HL-60 (cell line): ENCODE results near the gene HIVEP1.
"Not testable (repeated sequence)": the region's sequence is repeated elsewhere in the genome, so short reads cannot be mapped to it uniquely, and the experiment has no call there.

Source experiments
- DNase-seq, 2 experiments: peaks; one replicate each; pipeline ENCODE4 v3.0.0-alpha.2; 2010 to 2020; ENCODE audit warnings: low read depth in 1 of 2, low spot score in 1 of 2
- H3K27ac ChIP-seq: fragments of 250-450 bp; sonication (Bioruptor Pico); replicated peaks from 2 replicates; pipeline ENCODE4 v1.5.1; 2020; ENCODE audit warnings: mild to moderate bottlenecking, moderate library complexity
- H3K27me3 ChIP-seq: fragments of 250-450 bp; sonication (Bioruptor Pico); 2 replicates; pipeline ENCODE4 v1.5.1; 2021; ENCODE audit warnings: mild to moderate bottlenecking, moderate library complexity; ENCODE audit not compliant: insufficient read depth, poor library complexity, severe bottlenecking
- H3K4me3 ChIP-seq: replicated peaks from 2 replicates; pipeline ENCODE4 v1.5.1; 2011; ENCODE audit warnings: mild to moderate bottlenecking, control low read depth, low read length; ENCODE audit not compliant: insufficient read depth
- GABPA ChIP-seq: IDR thresholded peaks from 2 replicates; pipeline ENCODE4 v1.6.1; 2012; ENCODE audit warnings: low read depth
- POLR2AphosphoS5 ChIP-seq: IDR thresholded peaks from 2 replicates; pipeline ENCODE4 v1.6.1; 2012; ENCODE audit warnings: low read depth
- SPI1 ChIP-seq: IDR thresholded peaks from 2 replicates; pipeline ENCODE4 v1.6.1; 2012; ENCODE audit warnings: low read depth, mild to moderate bottlenecking, borderline replicate concordance
- TF ChIP-seq, protein P1 (sequence below): IDR thresholded peaks from one replicate; pipeline ENCODE4 v1.5.1; 2011; ENCODE audit warnings: low read length, control low read depth, inconsistent platforms; ENCODE audit not compliant: insufficient read depth
- TF ChIP-seq, protein P2 (sequence below): IDR thresholded peaks from 2 replicates; pipeline ENCODE4 v1.6.1; 2012; ENCODE audit warnings: low read depth; ENCODE audit not compliant: insufficient replicate concordance

The HIVEP1 gene

DNA sequence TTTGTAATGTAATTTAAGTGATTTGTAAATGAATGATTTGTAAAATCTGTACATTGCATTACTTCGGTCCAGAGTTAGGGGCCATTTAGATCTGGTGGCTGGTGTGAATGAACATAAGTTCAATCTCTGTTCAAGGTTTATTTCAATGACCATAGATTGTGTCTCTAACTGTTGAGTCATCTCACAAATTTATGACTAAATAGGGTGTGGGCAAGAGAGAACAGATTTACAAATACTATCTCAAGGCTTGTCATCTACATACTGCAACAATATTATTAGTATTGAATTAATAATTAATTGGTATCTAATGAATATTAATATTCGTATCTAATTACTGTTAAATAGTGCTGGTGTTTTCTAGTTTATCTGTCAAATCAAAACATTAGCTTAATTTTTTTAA is 162.8 kb downstream of the HIVEP1 start:
- H3K27me3 ChIP-seq, result no peaks in the 10 kb centered on the region
- H3K4me3 ChIP-seq, result no peak overlapping the region
- no peak for TF ChIP-seq SPI1
- TF ChIP-seq, protein P1, sequence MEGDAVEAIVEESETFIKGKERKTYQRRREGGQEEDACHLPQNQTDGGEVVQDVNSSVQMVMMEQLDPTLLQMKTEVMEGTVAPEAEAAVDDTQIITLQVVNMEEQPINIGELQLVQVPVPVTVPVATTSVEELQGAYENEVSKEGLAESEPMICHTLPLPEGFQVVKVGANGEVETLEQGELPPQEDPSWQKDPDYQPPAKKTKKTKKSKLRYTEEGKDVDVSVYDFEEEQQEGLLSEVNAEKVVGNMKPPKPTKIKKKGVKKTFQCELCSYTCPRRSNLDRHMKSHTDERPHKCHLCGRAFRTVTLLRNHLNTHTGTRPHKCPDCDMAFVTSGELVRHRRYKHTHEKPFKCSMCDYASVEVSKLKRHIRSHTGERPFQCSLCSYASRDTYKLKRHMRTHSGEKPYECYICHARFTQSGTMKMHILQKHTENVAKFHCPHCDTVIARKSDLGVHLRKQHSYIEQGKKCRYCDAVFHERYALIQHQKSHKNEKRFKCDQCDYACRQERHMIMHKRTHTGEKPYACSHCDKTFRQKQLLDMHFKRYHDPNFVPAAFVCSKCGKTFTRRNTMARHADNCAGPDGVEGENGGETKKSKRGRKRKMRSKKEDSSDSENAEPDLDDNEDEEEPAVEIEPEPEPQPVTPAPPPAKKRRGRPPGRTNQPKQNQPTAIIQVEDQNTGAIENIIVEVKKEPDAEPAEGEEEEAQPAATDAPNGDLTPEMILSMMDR, result no peak
- TF ChIP-seq, protein P2, sequence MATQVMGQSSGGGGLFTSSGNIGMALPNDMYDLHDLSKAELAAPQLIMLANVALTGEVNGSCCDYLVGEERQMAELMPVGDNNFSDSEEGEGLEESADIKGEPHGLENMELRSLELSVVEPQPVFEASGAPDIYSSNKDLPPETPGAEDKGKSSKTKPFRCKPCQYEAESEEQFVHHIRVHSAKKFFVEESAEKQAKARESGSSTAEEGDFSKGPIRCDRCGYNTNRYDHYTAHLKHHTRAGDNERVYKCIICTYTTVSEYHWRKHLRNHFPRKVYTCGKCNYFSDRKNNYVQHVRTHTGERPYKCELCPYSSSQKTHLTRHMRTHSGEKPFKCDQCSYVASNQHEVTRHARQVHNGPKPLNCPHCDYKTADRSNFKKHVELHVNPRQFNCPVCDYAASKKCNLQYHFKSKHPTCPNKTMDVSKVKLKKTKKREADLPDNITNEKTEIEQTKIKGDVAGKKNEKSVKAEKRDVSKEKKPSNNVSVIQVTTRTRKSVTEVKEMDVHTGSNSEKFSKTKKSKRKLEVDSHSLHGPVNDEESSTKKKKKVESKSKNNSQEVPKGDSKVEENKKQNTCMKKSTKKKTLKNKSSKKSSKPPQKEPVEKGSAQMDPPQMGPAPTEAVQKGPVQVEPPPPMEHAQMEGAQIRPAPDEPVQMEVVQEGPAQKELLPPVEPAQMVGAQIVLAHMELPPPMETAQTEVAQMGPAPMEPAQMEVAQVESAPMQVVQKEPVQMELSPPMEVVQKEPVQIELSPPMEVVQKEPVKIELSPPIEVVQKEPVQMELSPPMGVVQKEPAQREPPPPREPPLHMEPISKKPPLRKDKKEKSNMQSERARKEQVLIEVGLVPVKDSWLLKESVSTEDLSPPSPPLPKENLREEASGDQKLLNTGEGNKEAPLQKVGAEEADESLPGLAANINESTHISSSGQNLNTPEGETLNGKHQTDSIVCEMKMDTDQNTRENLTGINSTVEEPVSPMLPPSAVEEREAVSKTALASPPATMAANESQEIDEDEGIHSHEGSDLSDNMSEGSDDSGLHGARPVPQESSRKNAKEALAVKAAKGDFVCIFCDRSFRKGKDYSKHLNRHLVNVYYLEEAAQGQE, result no peak
- no peak for TF ChIP-seq GABPA
- no peak for TF ChIP-seq POLR2AphosphoS5
- H3K27ac ChIP-seq, result no peak overlapping the region
- DNase-seq, result no peak

DNA sequence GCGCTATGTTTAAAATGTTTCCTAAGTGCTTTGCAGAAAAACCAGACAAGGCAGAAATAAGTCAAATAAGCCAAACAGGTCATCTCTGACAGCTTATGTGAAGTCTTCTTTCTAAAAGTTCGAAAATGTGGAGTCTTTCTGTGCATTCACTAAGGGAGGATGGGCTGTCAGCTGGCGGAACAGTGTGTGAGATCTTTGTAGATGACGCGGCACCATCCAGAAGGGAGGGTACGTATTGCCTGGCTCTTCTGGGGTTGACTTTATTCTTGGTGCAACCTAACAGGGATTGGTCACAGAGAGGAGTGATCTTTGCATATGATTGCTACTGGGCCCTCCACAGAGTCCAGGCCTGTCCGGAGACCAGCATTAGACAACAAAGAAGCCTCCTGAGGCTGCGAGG is 163.5 kb downstream of the HIVEP1 start:
- no peak overlapping the region for H3K4me3 ChIP-seq
- no peak for DNase-seq
- TF ChIP-seq, protein P1, result no peak
- TF ChIP-seq SPI1 (no peak), GABPA (no peak), POLR2AphosphoS5 (no peak)
- TF ChIP-seq, protein P2, result no peak
- no peak overlapping the region for H3K27ac ChIP-seq
- no peaks in the 10 kb centered on the region for H3K27me3 ChIP-seq

DNA sequence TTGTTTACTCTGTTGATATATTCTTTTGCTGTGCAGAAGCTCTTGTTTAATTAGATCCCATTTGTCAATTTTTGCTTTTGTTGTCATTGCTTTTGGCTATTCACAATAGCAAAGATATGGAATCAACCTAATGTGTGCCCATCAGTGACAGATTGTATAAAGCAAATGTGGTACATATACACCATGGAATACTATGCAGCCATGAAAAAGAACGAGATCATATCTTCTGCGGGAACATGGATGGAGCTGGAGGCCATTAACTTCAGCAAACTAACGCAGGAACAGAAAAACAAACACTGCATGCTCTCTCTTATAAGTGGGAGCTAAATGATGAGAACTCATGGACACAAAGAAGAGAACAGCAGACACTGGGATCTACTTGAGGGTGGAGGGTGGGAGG is 164.7 kb downstream of the HIVEP1 start:
- not testable (repeated sequence) for H3K27me3 ChIP-seq, H3K4me3 ChIP-seq, H3K27ac ChIP-seq, DNase-seq

DNA sequence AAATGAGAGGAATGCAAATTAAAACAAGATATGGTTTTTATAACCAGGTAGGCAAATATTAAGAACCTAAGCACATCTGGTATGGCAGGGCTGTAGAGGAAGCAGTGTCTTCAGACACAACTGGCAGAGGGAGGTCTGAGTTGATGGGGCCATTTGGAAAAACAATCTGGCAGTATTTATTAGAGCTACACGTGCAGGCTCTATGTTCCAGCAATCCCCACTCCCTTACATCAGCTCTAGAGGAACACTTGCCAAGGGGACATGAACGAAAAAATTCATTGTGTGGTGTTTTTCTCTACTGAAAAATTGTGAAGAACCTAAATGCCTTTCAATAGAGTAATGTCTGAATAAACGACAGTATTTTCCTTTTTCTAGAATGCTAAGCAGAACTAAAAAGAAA is 166.4 kb downstream of the HIVEP1 start:
- no peak overlapping the region for H3K27ac ChIP-seq
- TF ChIP-seq, protein P1, result no peak
- TF ChIP-seq SPI1 (no peak), GABPA (no peak), POLR2AphosphoS5 (no peak)
- TF ChIP-seq, protein P2, result no peak
- H3K27me3 ChIP-seq, result no peaks in the 10 kb centered on the region
- no peak overlapping the region for H3K4me3 ChIP-seq
- DNase-seq, result no peak
